ENCODE results near the gene LRFN2.

Gene LRFN2

GRCh38 chr6:40587240-40588069 is at the start of gene LRFN2:
LRFN2 (minus strand) TSS chr6:40587364.
- DNase-seq = peak; percentile 88

- DNase-seq = no peak
These were observed 47.3 kb upstream of the LRFN2 start for GRCh38 chr6:40634429-40634828.

DNA sequence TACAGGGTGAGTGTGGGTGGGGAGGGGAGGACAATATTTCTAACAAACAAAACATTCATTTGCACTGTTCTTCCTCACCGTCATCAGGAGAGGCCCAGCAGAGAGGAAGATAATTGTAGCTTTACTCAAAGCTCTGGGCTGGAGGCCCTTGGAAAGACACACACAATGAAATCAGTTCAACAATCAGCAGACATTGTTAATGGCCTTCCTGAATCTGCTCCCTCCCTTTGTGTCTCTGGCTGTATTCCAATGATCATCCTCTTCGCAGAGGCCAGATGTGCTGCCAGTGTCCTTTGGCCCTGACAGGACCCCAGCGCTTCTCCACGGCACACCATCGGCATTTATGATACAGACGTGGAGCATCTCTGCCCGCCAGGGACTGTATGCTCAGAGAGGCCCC is 44.6 kb upstream of the LRFN2 start:
- no peak for DNase-seq

DNA sequence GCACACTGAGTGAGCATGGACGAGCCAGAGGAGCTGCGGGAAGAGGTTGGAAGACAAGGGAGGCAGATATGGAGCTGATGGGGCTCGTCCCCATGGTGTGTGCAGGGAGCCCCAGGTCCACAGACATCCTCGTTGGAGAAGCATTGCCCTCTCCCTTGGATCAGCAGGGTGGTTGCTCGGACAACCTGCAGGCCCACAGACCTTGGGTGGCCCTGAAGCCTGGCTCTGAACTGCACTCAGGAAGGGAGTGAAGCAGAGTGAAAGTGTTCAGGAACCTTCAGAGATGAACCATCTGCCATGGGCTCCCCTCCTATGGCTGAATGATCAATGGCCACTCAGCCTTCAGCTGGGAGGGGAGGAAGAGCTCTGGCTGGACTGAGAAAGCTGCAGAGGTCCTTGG is 43.3 kb upstream of the LRFN2 start:
- no peak for DNase-seq

DNA sequence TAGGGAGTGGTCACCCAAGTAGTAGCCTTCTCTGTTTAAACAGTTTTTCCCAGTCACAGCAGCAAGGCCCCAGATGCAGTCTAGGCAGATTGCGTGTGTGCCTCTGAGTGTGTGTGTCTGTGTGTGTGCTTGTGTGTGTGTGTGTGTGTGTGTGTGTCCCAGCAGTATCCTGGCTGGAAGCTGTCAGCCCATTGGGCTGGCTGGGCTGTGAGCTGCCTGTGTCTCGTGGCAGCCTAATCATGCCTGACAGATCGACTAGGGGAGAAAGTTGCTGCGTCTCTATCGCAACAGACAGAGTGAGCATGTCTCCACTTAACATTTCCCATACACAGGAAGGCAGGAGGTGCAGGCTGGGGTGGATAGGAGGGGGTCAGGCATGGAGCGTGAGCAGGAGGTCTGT is 42.9 kb upstream of the LRFN2 start:
- no peak for DNase-seq

DNA sequence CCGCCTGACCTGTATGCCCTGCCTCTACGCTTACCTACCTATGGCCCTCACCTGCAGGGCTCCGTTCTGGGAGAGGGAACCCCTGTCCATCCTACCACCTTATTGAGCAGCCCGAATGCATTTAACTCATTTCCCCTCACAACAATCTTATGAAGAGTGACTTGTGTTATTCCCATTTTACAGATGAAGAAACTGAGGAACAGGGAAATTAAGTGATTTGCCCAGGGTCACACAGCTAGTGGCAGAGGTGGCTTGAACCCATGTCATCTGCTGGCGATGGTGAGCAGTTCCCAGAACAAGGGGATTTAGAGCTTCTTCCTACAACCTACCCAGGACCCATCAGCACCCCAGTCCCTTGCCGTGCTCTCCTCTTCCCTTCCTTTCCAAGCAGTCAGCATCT is 42.3 kb upstream of the LRFN2 start:
- DNase-seq = no peak

DNA sequence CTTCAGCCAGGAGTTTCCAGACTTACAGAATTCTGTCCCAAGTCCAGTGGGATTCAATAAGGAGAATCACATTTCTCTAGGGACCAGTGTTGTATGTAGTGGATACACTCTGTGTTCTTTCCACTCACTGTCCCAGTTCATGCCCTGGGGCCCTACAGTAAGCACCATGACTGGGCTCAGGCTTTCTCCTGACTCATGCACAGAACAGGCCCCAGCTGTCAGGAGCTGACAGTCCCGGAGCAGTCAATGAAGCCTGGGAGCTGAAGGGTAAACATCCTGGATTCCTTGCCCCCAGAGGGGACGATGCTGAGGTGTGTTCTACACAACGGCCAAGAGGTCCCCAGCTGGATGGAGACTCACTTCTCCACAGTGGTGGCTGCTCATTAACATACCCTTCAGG is 40.2 kb upstream of the LRFN2 start:
- no peak for DNase-seq

GRCh38 chr6:40626886-40627285 is 39.7 kb upstream of the LRFN2 start:
- DNase-seq = no peak

DNA sequence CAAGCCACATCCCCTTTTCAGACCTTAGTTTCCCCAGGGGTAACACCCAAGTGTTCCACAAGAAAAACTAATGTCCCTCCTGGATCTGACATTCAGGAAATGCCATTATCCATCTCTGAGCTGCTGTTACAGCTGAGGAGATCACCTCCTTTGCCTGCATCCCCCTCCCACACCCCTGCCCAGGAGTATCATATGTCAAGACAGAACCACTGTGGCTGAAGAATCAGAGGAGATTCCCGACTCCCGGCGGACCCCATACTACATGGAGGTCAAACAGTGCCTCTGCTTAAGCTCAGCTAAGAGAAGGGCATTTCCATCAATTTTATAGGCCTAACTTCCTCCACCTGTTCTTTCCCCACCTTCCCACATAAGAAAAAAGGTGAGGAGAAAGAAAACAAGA is 36.8 kb upstream of the LRFN2 start:
- no peak for DNase-seq

DNA sequence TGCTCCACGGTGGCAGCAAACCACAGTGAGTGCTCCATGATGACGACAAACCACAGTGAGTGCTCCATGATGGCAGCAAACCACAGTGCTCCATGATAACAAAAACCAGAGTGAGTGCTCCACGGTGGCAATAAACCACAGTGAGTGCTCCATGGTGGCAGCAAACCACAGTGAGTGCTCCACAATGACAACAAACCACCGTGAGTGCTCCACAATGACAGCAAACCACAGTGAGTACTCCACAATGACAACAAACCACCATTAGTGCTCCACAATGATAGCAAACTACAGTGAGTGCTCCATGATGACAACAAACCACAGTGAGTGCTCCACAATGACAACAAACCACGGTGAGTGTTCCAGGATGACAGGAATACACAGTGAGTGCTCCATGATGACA is 36.0 kb upstream of the LRFN2 start:
- no peak for DNase-seq

DNA sequence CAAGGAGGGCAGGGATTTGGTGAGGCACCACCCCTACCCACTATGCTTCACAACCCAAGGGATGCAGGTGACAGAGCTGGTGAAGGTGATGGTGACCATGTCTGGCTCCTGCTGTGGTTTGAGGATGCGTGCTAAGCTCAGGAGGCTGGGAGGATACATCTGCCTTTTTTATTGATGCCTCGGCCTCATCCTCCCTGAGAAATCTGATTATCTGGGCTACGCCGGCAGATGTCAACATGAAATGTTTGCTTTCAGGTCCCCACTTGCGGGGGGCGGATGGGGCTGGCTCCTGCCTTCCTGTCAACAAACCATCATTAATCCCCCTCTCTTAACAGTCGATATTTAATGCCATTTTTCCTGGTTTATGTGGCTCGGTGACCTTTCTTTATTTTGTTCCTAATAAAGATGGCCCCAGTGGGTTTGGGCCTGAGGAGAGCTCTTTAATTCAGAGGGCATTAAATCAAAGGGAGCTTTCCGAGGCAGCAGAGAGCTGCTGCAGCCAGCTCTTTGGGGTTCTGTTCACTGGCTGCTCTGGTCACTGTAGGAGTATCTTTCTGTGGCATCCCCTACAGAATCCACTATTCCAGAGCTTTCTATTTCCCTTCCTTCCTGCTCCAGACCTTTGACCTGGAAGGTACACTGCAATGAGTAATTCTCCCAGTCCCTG is 33.5 kb upstream of the LRFN2 start:
- DNase-seq = no peak

GRCh38 chr6:40614671-40615070 is 27.5 kb upstream of the LRFN2 start:
- no peak for DNase-seq

DNA sequence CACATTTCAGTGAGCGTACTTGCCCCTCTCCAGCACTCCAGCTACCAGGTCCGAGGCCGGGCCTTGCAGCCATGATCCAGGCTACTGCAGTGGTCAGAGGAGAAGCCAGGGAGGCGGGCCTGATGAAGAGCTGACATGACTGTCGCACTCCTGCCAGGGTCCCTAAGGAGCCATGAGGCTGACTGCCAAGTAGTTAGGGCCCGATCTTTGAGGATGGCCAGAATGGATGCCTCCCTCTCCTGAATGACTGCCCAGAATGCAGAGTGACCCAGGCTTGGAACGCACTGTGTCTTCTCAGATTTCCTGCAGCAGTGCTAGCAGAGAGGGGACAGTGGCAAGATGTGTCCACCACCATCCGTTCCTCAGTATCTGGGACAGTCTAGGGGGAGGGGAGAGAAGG is 24.7 kb upstream of the LRFN2 start:
- no peak for DNase-seq

GRCh38 chr6:40611434-40611833 is 24.3 kb upstream of the LRFN2 start:
- DNase-seq = no peak

DNA sequence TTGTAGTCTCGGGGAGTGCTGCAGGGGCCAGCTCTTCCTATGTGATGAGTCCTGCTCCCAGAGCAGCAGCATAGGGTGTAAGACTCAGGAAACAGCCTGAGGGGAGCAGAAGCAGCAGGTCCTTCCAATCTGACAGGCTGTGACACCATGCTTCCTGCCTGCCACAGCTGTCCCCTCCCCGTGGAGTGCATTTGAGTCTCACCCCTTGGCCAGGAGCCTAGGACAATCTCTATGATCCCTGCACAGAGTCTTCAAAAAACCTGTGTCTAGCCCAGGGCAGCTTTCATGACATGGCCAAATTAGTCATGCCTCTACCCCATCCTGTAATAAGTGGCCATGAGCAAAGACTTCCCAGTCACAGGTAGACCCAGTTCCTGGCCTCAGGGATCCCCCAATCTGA is 23.1 kb upstream of the LRFN2 start:
- no peak for DNase-seq

- DNase-seq = no peak
These were observed 19.8 kb upstream of the LRFN2 start for GRCh38 chr6:40606981-40607380.

GRCh38 chr6:40606526-40606925 is 19.4 kb upstream of the LRFN2 start:
- no peak for DNase-seq

DNA sequence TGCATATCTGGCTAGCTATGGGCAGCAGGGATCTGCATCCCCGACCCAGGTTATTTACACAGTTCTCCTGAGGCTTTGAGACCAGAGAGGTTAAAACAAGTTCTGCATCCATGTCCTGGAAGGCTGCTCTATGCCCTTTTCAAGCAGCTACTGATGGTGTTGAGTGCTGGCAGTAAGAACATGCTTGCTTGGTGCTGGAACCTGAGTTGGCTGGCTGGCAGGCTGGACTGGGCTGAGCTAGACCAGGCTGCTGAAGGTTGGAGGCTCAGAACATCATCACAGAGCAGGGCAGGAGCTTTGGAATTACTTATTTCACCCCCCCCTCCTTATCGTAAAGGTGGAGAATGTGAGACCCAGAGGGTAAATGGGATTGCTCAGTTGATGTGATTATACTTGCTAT is 16.9 kb upstream of the LRFN2 start:
- DNase-seq = no peak

DNA sequence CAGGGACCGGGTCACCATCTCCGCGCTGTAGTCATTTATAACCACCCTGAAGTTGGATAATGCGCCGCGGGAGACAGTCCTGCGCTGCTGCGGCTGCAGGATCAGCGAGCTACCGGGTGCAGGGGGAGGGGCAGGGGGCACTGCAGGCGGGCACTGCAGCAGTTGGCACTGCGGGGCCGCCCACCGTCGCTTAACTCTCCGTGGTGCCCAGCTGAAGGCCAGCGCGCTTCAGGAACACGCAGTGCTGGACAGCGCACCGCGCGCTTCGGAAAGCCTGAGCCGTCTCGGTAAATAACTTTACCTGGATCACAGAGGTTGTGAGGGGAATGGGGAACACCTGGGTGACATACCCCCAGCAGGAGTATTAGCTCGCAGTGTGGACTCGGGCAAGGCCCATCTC is 12.4 kb upstream of the LRFN2 start:
- DNase-seq = no peak

- no peak for DNase-seq
These were observed 11.4 kb upstream of the LRFN2 start for GRCh38 chr6:40598516-40598915.

- no peak for DNase-seq
These were observed 10.1 kb upstream of the LRFN2 start for GRCh38 chr6:40597301-40597700.

DNA sequence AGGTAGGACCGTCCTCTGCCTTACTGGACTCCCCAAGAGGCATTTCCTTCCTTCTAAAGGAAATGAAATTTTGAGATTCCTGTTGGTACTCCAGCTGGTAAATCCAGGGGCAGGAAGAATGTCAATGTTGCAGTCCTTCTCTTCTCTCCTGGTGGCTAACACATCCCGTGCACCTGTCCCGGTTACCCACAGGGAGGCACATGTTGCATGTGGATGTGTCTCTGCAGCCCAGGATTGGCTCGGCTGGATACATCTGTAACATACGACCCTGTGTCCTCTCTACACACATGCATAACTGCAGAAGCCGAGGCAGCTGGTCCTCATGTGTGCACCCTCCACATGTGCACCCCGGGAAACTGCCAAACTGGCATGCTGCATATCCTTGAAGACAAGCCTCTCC is 1.3 kb upstream of the LRFN2 start:
- DNase-seq = no peak

DNA sequence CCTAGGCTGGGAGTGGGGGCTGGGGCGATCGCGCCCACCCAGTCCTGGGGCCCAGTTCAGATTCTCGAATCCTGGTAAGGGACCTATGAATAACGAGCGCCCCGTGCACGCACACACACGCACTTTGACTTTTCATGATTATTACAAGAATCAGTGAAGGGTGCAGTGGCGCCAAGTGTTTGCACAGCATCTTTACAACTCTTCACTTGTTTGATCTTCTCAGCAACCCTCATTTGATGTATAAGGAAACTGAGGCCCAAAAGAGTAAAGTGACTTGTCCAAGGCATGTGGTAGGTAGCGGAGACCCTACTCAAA is 863 bp upstream of the LRFN2 start:
- no peak for DNase-seq

GRCh38 chr6:40586369-40587201 is 579 bp downstream of the LRFN2 start:
- no peak for DNase-seq

Data from right forelimb (tissue), 1 donor.